HepG2 (cell line): ENCODE results near the gene RPTOR. TPM values are rescaled to one million over a fixed set of nuclear protein-coding genes. Genes with fewer than 3 reads are reported as not detected.

Source experiments
- ATAC-seq: fragments of 200-7000 bp; cut with Tn5 transposase; 3 replicates; pipeline ENCODE4 v1.9.1; 2020; ENCODE audit warnings: mild to moderate bottlenecking, moderate library complexity
- BruUV-seq: library from RNA; stranded (reverse); fragments of 400-500 nt; replicated peaks from 2 replicates; lab custom pipeline; 2021; lab: Mats Ljungman, UMichigan
- CTCF ChIA-PET: fragments of 300-600 bp; formaldehyde crosslinking; extraction: SDS; loops from one replicate; lab custom pipeline; 2021; ENCODE audit warnings: low total read pairs, inconsistent platforms, low intra/inter-chr PET ratio; lab: Yijun Ruan, JAX
- POLR2A ChIA-PET: fragments of 350-600 bp; sonication (Branson Sonifier 250); formaldehyde crosslinking; loops from one replicate; lab custom pipeline; 2020; ENCODE audit warnings: antibody characterized with exemption, inconsistent platforms; lab: Yijun Ruan, JAX
- DNase-seq: peaks from one replicate; pipeline ENCODE4 v3.0.0-alpha.2; 2015; ENCODE audit warnings: low spot score
- FAIRE-seq: peaks from 3 replicates; lab custom pipeline; 2011; peaks lifted over from hg19 to GRCh38; lab: Jason Lieb, UNC
- H2AFZ ChIP-seq: one replicate; pipeline ENCODE4 v1.6.1; 2011; ENCODE audit warnings: low read length, inconsistent platforms
- H3K27ac ChIP-seq: fragments of 300-600 bp; 3 replicates; pipeline ENCODE4 v1.8.0; 2011; ENCODE audit warnings: mixed run types, mild to moderate bottlenecking, mixed read lengths, low read length, inconsistent platforms; ENCODE audit not compliant: insufficient read depth; ENCODE audit errors: extremely low read length
- H3K27me3 ChIP-seq, 2 experiments: fragments of 200-600 bp in 1 of 2; 2 replicates in 1 of 2; 3 replicates in 1 of 2; pipeline versions ENCODE4 v1.6.0 to v1.8.0; 2011; ENCODE audit warnings: low read length in 2 of 2, mild to moderate bottlenecking in 2 of 2, moderate library complexity in 2 of 2, inconsistent platforms in 1 of 2; ENCODE audit not compliant: insufficient read depth in 2 of 2, control insufficient read depth in 1 of 2
- H3K36me3 ChIP-seq, 2 experiments: fragments of 200-600 bp in 1 of 2; replicated peaks in 1 of 2; 2 replicates in 1 of 2; 3 replicates in 1 of 2; pipeline versions ENCODE4 v1.5.1 to v1.8.0; 2011; ENCODE audit warnings: low read length in 2 of 2, inconsistent platforms in 1 of 2; ENCODE audit not compliant: insufficient read depth in 2 of 2, control insufficient read depth in 1 of 2
- H3K4me1 ChIP-seq: 2 replicates; pipeline ENCODE4 v1.5.1; 2012; ENCODE audit warnings: low read length, inconsistent platforms; ENCODE audit not compliant: insufficient read depth
- H3K4me2 ChIP-seq: 2 replicates; pipeline ENCODE4 v1.6.0; 2011; ENCODE audit warnings: low read depth, low read length, inconsistent platforms
- H3K4me3 ChIP-seq, 3 experiments: fragments of 200-600 bp in 1 of 3; sonication (generic), shearing (Covaris generic) in 1 of 3; replicated peaks in 1 of 3; 2 replicates each; pipeline ENCODE4 v1.5.1; 2011 to 2016; ENCODE audit warnings: low read length in 3 of 3, inconsistent platforms in 2 of 3, low read depth in 2 of 3, mild to moderate bottlenecking in 2 of 3, control low read depth in 1 of 3, mixed read lengths in 1 of 3; ENCODE audit not compliant: insufficient read depth in 1 of 3
- H3K79me2 ChIP-seq: one replicate; pipeline ENCODE4 v1.6.1; 2011; ENCODE audit warnings: low read length, inconsistent platforms; ENCODE audit not compliant: insufficient read depth
- H3K9ac ChIP-seq: 2 replicates; pipeline ENCODE4 v1.6.0; 2011; ENCODE audit warnings: mild to moderate bottlenecking, low read depth, low read length, inconsistent platforms; ENCODE audit not compliant: insufficient read depth
- H3K9me3 ChIP-seq: 2 replicates; pipeline ENCODE4 v1.5.1; 2012; ENCODE audit warnings: mild to moderate bottlenecking, low read length
- H4K20me1 ChIP-seq: 2 replicates; pipeline ENCODE4 v1.6.0; 2011; ENCODE audit warnings: inconsistent platforms, mild to moderate bottlenecking, low read length, moderate library complexity; ENCODE audit not compliant: insufficient read depth
- AGO2 ChIP-seq: fragments of 200-400 bp; formaldehyde crosslinking; optimal IDR thresholded peaks from 2 replicates; pipeline ENCODE3; 2017; ENCODE audit warnings: mild to moderate bottlenecking, low read depth, low read length, moderate library complexity
- NFKBIZ ChIP-seq: IDR thresholded peaks from 2 replicates; pipeline ENCODE4 v1.6.1; 2018; ENCODE audit warnings: missing genetic modification reagents, missing compliant biosample characterization
- RXRB ChIP-seq: IDR thresholded peaks from 2 replicates; pipeline ENCODE4 v1.6.1; 2016; ENCODE audit warnings: borderline replicate concordance, missing genetic modification reagents, missing compliant biosample characterization
- ZNF839 ChIP-seq: sonication (generic); formaldehyde crosslinking; IDR thresholded peaks from 2 replicates; pipeline ENCODE4 v1.4.0; 2020; ENCODE audit warnings: missing genetic modification reagents, mild to moderate bottlenecking, borderline replicate concordance
- WGBS: methylation state at CpG from one replicate; pipeline ENCODE4 v1.1.6; 2017; ENCODE audit warnings: low lambda C conversion rate; 5-methylcytosine and 5-hydroxymethylcytosine counted together
- in situ Hi-C: cut with HindIII; loops from 2 replicates; pipeline ENCODE4 v1.10.0; 2017; ENCODE audit warnings: low pct_unique_long_range_greater_than_20kb; ENCODE audit not compliant: extremely low pct_ligation_motif_present
- intact Hi-C: fragments of 100-400 bp; cut with micrococcal nuclease; formaldehyde crosslinking; loops from one replicate; pipeline ENCODE4 v1.10.0; 2022; ENCODE audit not compliant: unreplicated experiment
- polyA plus RNA-seq, 8 experiments: library from polyadenylated mRNA; depleted of rRNA in 3 of 8; stranded (reverse) in 7 of 8; unstranded in 1 of 8; fragments of >200 nt; fragmentation: Illumina TruSeq in 4 of 8; extraction: Trizol in 4 of 8; gene quantifications; 2 replicates each; pipeline versions ENCODE4 v1.2.1 to v1.2.3, GENCODE V29; 2011 to 2016; ENCODE audit warnings: low read depth in 4 of 8, missing spikeins in 1 of 8, mixed read lengths in 1 of 8; ENCODE audit not compliant: insufficient read depth in 1 of 8
- total RNA-seq, 5 experiments: library from RNA; depleted of rRNA; stranded (reverse); fragments of >200 nt; fragmentation: Illumina TruSeq; extraction: Trizol; gene quantifications; 2 replicates each; pipeline ENCODE4 v1.2.3, GENCODE V29; 2016; ENCODE audit warnings: low read depth in 1 of 5
- TF ChIP-seq, protein P1 (sequence below): sonication (generic); formaldehyde crosslinking; IDR thresholded peaks from 2 replicates; pipeline ENCODE4 v1.5.0; 2020; ENCODE audit warnings: missing genetic modification reagents

RPTOR gene
- total and polyA plus RNA-seq, 2 of the 13 experiments (the other 11 are each of a cell fraction or from before 2014, with no cell fraction given): 6.6 to 25.3 TPM

GRCh38 chr17:80904036-80904753, 359.6 kb downstream of the RPTOR start:
- Histone ChIP-seq H3K9ac (no peak overlapping the region), H3K36me3 (peaks cover 34 to 66% of the 10 kb centered on the region in 2 experiments), H3K79me2 (no peaks in the 10 kb centered on the region), H4K20me1 (no peaks in the 10 kb centered on the region), H3K4me2 (no peak overlapping the region), H3K4me3 (no peak overlapping the region), H3K27me3 (no peaks in the 10 kb centered on the region), H3K27ac (no peak overlapping the region), H3K4me1 (no peaks in the 10 kb centered on the region), H2AFZ (no peak overlapping the region), H3K9me3 (no peaks in the 10 kb centered on the region)
- no TSS peak for BruUV-seq
- FAIRE-seq (no peak), DNase-seq (no peak), ATAC-seq (no peak)
- intact Hi-C loops (no loop called here), in situ Hi-C loops (no loop called here)
- WGBS: 92% methylated on average over 24 of the region's 30 CpGs
- CTCF ChIA-PET: no interaction called here
- POLR2A ChIA-PET: no interaction called here
- TF ChIP-seq ZNF839 (CRISPR knock-in tag): no peak

GRCh38 chr17:80905586-80906230, 361.1 kb downstream of the RPTOR start:
- ATAC-seq (no peak), FAIRE-seq (no peak), DNase-seq (no peak)
- 98% methylated on average over 22 of the region's 22 CpGs for WGBS
- H2AFZ ChIP-seq: no peak overlapping the region
- H3K9ac ChIP-seq: no peak overlapping the region
- no peaks in the 10 kb centered on the region for H4K20me1 ChIP-seq
- peaks cover 35 to 68% of the 10 kb centered on the region in 2 experiments for H3K36me3 ChIP-seq
- H3K4me2 ChIP-seq: no peak overlapping the region
- H3K4me1 ChIP-seq: no peaks in the 10 kb centered on the region
- H3K27me3 ChIP-seq: no peaks in the 10 kb centered on the region
- intact Hi-C loops (no loop called here), in situ Hi-C loops (no loop called here)
- H3K27ac ChIP-seq: no peak overlapping the region
- no peaks in the 10 kb centered on the region for H3K79me2 ChIP-seq
- BruUV-seq: no TSS peak
- H3K9me3 ChIP-seq: no peaks in the 10 kb centered on the region
- ChIA-PET CTCF (no interaction called here), POLR2A (no interaction called here)
- TF ChIP-seq RXRB (no peak), AGO2 (peak; percentile 51), NFKBIZ (CRISPR knock-in tag) (no peak)
- TF ChIP-seq, protein P1, sequence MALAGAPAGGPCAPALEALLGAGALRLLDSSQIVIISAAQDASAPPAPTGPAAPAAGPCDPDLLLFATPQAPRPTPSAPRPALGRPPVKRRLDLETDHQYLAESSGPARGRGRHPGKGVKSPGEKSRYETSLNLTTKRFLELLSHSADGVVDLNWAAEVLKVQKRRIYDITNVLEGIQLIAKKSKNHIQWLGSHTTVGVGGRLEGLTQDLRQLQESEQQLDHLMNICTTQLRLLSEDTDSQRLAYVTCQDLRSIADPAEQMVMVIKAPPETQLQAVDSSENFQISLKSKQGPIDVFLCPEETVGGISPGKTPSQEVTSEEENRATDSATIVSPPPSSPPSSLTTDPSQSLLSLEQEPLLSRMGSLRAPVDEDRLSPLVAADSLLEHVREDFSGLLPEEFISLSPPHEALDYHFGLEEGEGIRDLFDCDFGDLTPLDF (CRISPR knock-in tag): no peak
- H3K4me3 ChIP-seq: no peak overlapping the region
